Activated CD4-positive, alpha-beta T cell treated with anti-CD3 and anti-CD28 coated beads, Interleukin-2, amount 10 ng/mL, durations not matched to agents 7 days and 5 days (primary cell): ENCODE data around the gene ABCA2. TPM values are rescaled to one million over a fixed set of nuclear protein-coding genes. Genes with fewer than 3 reads are reported as not detected.

ENCODE experiments used
- CTCF ChIA-PET: fragments of 350-600 bp; sonication (Branson Sonifier 250); formaldehyde crosslinking; loops from one replicate; lab custom pipeline; 2021; ENCODE audit warnings: antibody characterized with exemption; lab: Charles Lee
- POLR2A ChIA-PET: fragments of 350-600 bp; sonication (Branson Sonifier 250); formaldehyde crosslinking; loops from one replicate; lab custom pipeline; 2021; ENCODE audit warnings: antibody characterized with exemption; lab: Charles Lee
- DNase-seq: peaks from one replicate; pipeline ENCODE4 v3.0.0-alpha.2; 2020
- H3K27ac Mint-ChIP-seq: one replicate; pipeline ENCODE4 v1.8.0; 2021; ENCODE audit warnings: mild to moderate bottlenecking, moderate library complexity, mixed read lengths
- H3K27me3 Mint-ChIP-seq: one replicate; pipeline ENCODE4 v1.8.0; 2021; ENCODE audit warnings: mixed read lengths
- H3K36me3 Mint-ChIP-seq: one replicate; pipeline ENCODE4 v1.8.0; 2021; ENCODE audit warnings: low read depth, mixed read lengths
- H3K4me1 Mint-ChIP-seq: one replicate; pipeline ENCODE4 v1.8.0; 2021; ENCODE audit warnings: mixed read lengths
- H3K4me3 Mint-ChIP-seq: one replicate; pipeline ENCODE4 v1.8.0; 2021; ENCODE audit warnings: mild to moderate bottlenecking, moderate library complexity, mixed read lengths
- H3K9me3 Mint-ChIP-seq: one replicate; pipeline ENCODE4 v1.8.0; 2021; ENCODE audit warnings: mixed read lengths
- total RNA-seq, 2 experiments: library from RNA; stranded (reverse); gene quantifications; one replicate each; pipeline ENCODE4 v1.2.3, GENCODE V29; 2021

The ABCA2 gene
- total RNA-seq, 2 experiments from 2014 or later: 67.7 to 70.3 TPM

GRCh38 chr9:136961279-136962065 lies 66.6 kb downstream of the ABCA2 start:
- peaks cover 48% of the 10 kb centered on the region for H3K4me1 Mint-ChIP-seq
- POLR2A ChIA-PET: no interaction called here
- H3K27me3 Mint-ChIP-seq: peaks cover 3% of the 10 kb centered on the region
- peaks cover 3% of the 10 kb centered on the region for H3K36me3 Mint-ChIP-seq
- peaks cover 4% of the 10 kb centered on the region for H3K9me3 Mint-ChIP-seq
- peak overlapping the region; percentile 41 for H3K27ac Mint-ChIP-seq
- no peak overlapping the region for H3K4me3 Mint-ChIP-seq
- DNase-seq: no peak
- CTCF ChIA-PET: no interaction called here

GRCh38 chr9:136960938-136961275 lies 67.1 kb downstream of the ABCA2 start:
- POLR2A ChIA-PET: no interaction called here
- H3K27ac Mint-ChIP-seq: peak overlapping the region; percentile 41
- H3K27me3 Mint-ChIP-seq: peaks cover 3% of the 10 kb centered on the region
- no peak overlapping the region for H3K4me3 Mint-ChIP-seq
- H3K4me1 Mint-ChIP-seq: peaks cover 42% of the 10 kb centered on the region
- CTCF ChIA-PET: interaction anchor here (0.5 to 0.9 kb wide), 3 partner anchors 13 to 135 kb away, joined by 3 to 4 read pairs (median 3); no protein-coding TSS in a partner anchor
- DNase-seq: no peak
- H3K9me3 Mint-ChIP-seq: peaks cover 7% of the 10 kb centered on the region
- H3K36me3 Mint-ChIP-seq: peaks cover 7% of the 10 kb centered on the region

GRCh38 chr9:136960212-136960937 lies 67.7 kb downstream of the ABCA2 start:
- DNase-seq: peak; percentile 61
- peaks cover 7% of the 10 kb centered on the region for H3K36me3 Mint-ChIP-seq
- CTCF ChIA-PET: interaction anchor here (0.5 to 1.2 kb wide), 4 partner anchors 13 to 134 kb away, joined by 3 to 4 read pairs (median 4); no protein-coding TSS in a partner anchor
- H3K27me3 Mint-ChIP-seq: no peaks in the 10 kb centered on the region
- peak overlapping the region; percentile 41 for H3K4me3 Mint-ChIP-seq
- peak overlapping the region; percentile 94 for H3K27ac Mint-ChIP-seq
- peaks cover 7% of the 10 kb centered on the region for H3K9me3 Mint-ChIP-seq
- H3K4me1 Mint-ChIP-seq: peaks cover 37% of the 10 kb centered on the region
- POLR2A ChIA-PET: no interaction called here

- ChIA-PET CTCF (interaction anchor here (1.2 kb wide), 1 partner anchor 70 kb away, joined by 4 read pairs; no protein-coding TSS in a partner anchor), POLR2A (no interaction called here)
- peak overlapping the region; percentile 46 for H3K27ac Mint-ChIP-seq
- no peaks in the 10 kb centered on the region for H3K27me3 Mint-ChIP-seq
- peaks cover 7% of the 10 kb centered on the region for H3K36me3 Mint-ChIP-seq
- H3K4me3 Mint-ChIP-seq: no peak overlapping the region
- DNase-seq: no peak
- peaks cover 28% of the 10 kb centered on the region for H3K4me1 Mint-ChIP-seq
- H3K9me3 Mint-ChIP-seq: peaks cover 7% of the 10 kb centered on the region
These were observed 68.9 kb downstream of the ABCA2 start for GRCh38 chr9:136958898-136959850.

GRCh38 chr9:136958473-136958872 lies 69.6 kb downstream of the ABCA2 start:
- ChIA-PET POLR2A (no interaction called here), CTCF (no interaction called here)
- H3K4me1 Mint-ChIP-seq: peaks cover 27% of the 10 kb centered on the region
- H3K27ac Mint-ChIP-seq: no peak overlapping the region
- peaks cover 7% of the 10 kb centered on the region for H3K9me3 Mint-ChIP-seq
- peaks cover 7% of the 10 kb centered on the region for H3K36me3 Mint-ChIP-seq
- H3K27me3 Mint-ChIP-seq: no peaks in the 10 kb centered on the region
- H3K4me3 Mint-ChIP-seq: no peak overlapping the region
- DNase-seq: no peak

- peaks cover 7% of the 10 kb centered on the region for H3K9me3 Mint-ChIP-seq
- peaks cover 7% of the 10 kb centered on the region for H3K36me3 Mint-ChIP-seq
- H3K4me1 Mint-ChIP-seq: peaks cover 21% of the 10 kb centered on the region
- no peaks in the 10 kb centered on the region for H3K27me3 Mint-ChIP-seq
- CTCF ChIA-PET: no interaction called here
- DNase-seq: no peak
- peak overlapping the region; percentile 50 for H3K27ac Mint-ChIP-seq
- POLR2A ChIA-PET: no interaction called here
- H3K4me3 Mint-ChIP-seq: no peak overlapping the region
These were observed 70.1 kb downstream of the ABCA2 start for GRCh38 chr9:136957901-136958300.

- Mint-ChIP-seq H3K9me3 (peaks cover 7% of the 10 kb centered on the region), H3K4me3 (no peak overlapping the region), H3K27me3 (no peaks in the 10 kb centered on the region), H3K36me3 (peaks cover 7% of the 10 kb centered on the region), H3K27ac (no peak overlapping the region), H3K4me1 (peaks cover 19% of the 10 kb centered on the region)
- POLR2A ChIA-PET: no interaction called here
- CTCF ChIA-PET: no interaction called here
- no peak for DNase-seq
These were observed 70.6 kb downstream of the ABCA2 start for GRCh38 chr9:136957461-136957860.

Other genes starting within 250 kb of the ABCA2 start
- gene TMEM141, start 236.9 kb downstream of the ABCA2 start, total RNA-seq: 10 to 100 TPM; 28.5 to 38.5 TPM
- gene CCDC183, start 231.9 kb downstream of the ABCA2 start, total RNA-seq: 1 to 10 TPM in 1 of 2 experiments, under 1 TPM in 1; 0.97 to 1.1 TPM
- gene RABL6, start 220.3 kb downstream of the ABCA2 start, total RNA-seq: 100 to 1,000 TPM in 1 of 2 experiments, 10 to 100 TPM in 1; 95.5 to 109 TPM
- 1 to 10 TPM; 4.0 to 4.1 TPM for gene AJM1, start 185.8 kb downstream of the ABCA2 start, total RNA-seq
- 10 to 100 TPM; 90.1 to 99.4 TPM for gene PHPT1, start 178.8 kb downstream of the ABCA2 start, total RNA-seq
- 10 to 100 TPM; 12.4 to 14.4 TPM for gene MAMDC4, start 175.9 kb downstream of the ABCA2 start, total RNA-seq
- gene EDF1, start 161.9 kb downstream of the ABCA2 start, total RNA-seq: 100 to 1,000 TPM; 290 to 291 TPM
- 10 to 100 TPM; 39.4 to 49.4 TPM for gene TRAF2, start 141.7 kb downstream of the ABCA2 start, total RNA-seq
- 100 to 1,000 TPM; 116 to 123 TPM for gene FBXW5, start 83.5 kb downstream of the ABCA2 start, total RNA-seq
- 1 to 10 TPM in 1 of 2 experiments, under 1 TPM in 1; 0.85 to 1.8 TPM for gene C8G, start 83.0 kb downstream of the ABCA2 start, total RNA-seq
- gene LCN12, start 76.0 kb downstream of the ABCA2 start, total RNA-seq: 1 to 10 TPM; 3.1 to 3.5 TPM
- gene PTGDS, start 50.7 kb downstream of the ABCA2 start, total RNA-seq: 10 to 100 TPM; 22.1 to 24.0 TPM
- gene LCNL1, start 45.2 kb downstream of the ABCA2 start, total RNA-seq: under 1 TPM; 0.48 to 0.67 TPM
- gene PAXX, start 35.8 kb downstream of the ABCA2 start, total RNA-seq: 10 to 100 TPM; 80.2 to 98.4 TPM
- 1 to 10 TPM; 2.6 to 4.4 TPM for gene CLIC3, start 31.7 kb downstream of the ABCA2 start, total RNA-seq
- 10 to 100 TPM in 1 of 2 experiments, 1 to 10 TPM in 1; 8.9 to 10.3 TPM for gene FUT7, start 3.9 kb upstream of the ABCA2 start, total RNA-seq
- 10 to 100 TPM; 35.5 to 41.4 TPM for gene NPDC1, start 17.9 kb upstream of the ABCA2 start, total RNA-seq
- not detected for gene ENTPD2, start 25.8 kb upstream of the ABCA2 start, total RNA-seq
- gene SAPCD2, start 42.3 kb upstream of the ABCA2 start, total RNA-seq: 10 to 100 TPM; 33.8 to 40.6 TPM
- 10 to 100 TPM; 19.1 to 21.9 TPM for gene UAP1L1, start 49.3 kb upstream of the ABCA2 start, total RNA-seq
- gene MAN1B1, start 58.7 kb upstream of the ABCA2 start, total RNA-seq: 10 to 100 TPM; 43.0 to 55.0 TPM
- 100 to 1,000 TPM; 206 to 259 TPM for gene DPP7, start 86.5 kb upstream of the ABCA2 start, total RNA-seq
- gene GRIN1, start 110.9 kb upstream of the ABCA2 start, total RNA-seq: under 1 TPM in 1 of 2 experiments, not detected in 1; 0.05 TPM
- not detected for gene LRRC26, start 141.8 kb upstream of the ABCA2 start, total RNA-seq
- gene TMEM210, start 143.8 kb upstream of the ABCA2 start, total RNA-seq: not detected
- 10 to 100 TPM; 61.3 to 76.1 TPM for gene ANAPC2, start 160.3 kb upstream of the ABCA2 start, total RNA-seq
- 10 to 100 TPM; 74.8 to 81.3 TPM for gene SSNA1, start 160.4 kb upstream of the ABCA2 start, total RNA-seq
- gene TPRN, start 172.5 kb upstream of the ABCA2 start, total RNA-seq: 1 to 10 TPM; 8.9 TPM
- gene TMEM203, start 177.4 kb upstream of the ABCA2 start, total RNA-seq: 10 to 100 TPM; 28.5 to 34.0 TPM
- 10 to 100 TPM; 38.4 to 44.2 TPM for gene NDOR1, start 177.5 kb upstream of the ABCA2 start, total RNA-seq
- gene RNF208, start 194.0 kb upstream of the ABCA2 start, total RNA-seq: 1 to 10 TPM; 2.1 to 2.7 TPM
- gene CYSRT1, start 196.9 kb upstream of the ABCA2 start, total RNA-seq: under 1 TPM; 0.35 to 0.72 TPM
- under 1 TPM in 1 of 2 experiments, not detected in 1; 0.10 TPM for gene RNF224, start 199.3 kb upstream of the ABCA2 start, total RNA-seq
- not detected for gene SLC34A3, start 202.7 kb upstream of the ABCA2 start, total RNA-seq
- gene TUBB4B, start 213.1 kb upstream of the ABCA2 start, total RNA-seq: 100 to 1,000 TPM; 355 to 382 TPM
- not detected for gene STPG3, start 223.0 kb upstream of the ABCA2 start, total RNA-seq
- 10 to 100 TPM; 54.1 to 66.6 TPM for gene NELFB, start 227.1 kb upstream of the ABCA2 start, total RNA-seq
- gene TOR4A, start 249.5 kb upstream of the ABCA2 start, total RNA-seq: 1 to 10 TPM; 6.0 to 7.1 TPM